ENCODE results near the gene RPS29. TPM values are rescaled to one million over a fixed set of nuclear protein-coding genes. Genes with fewer than 3 reads are reported as not detected.
"Not testable (repeated sequence)": the region's sequence is repeated elsewhere in the genome, so short reads cannot be mapped to it uniquely, and the experiment has no call there.

The RPS29 gene
- total RNA-seq, 2 donors from 2014 or later, result 895 to 1,080 TPM

GRCh38 chr14:49607583-49607982, 21.4 kb upstream of the RPS29 start:
- intact Hi-C loops (cut with DNase I), result no loop called here
- no peak for ATAC-seq

DNA sequence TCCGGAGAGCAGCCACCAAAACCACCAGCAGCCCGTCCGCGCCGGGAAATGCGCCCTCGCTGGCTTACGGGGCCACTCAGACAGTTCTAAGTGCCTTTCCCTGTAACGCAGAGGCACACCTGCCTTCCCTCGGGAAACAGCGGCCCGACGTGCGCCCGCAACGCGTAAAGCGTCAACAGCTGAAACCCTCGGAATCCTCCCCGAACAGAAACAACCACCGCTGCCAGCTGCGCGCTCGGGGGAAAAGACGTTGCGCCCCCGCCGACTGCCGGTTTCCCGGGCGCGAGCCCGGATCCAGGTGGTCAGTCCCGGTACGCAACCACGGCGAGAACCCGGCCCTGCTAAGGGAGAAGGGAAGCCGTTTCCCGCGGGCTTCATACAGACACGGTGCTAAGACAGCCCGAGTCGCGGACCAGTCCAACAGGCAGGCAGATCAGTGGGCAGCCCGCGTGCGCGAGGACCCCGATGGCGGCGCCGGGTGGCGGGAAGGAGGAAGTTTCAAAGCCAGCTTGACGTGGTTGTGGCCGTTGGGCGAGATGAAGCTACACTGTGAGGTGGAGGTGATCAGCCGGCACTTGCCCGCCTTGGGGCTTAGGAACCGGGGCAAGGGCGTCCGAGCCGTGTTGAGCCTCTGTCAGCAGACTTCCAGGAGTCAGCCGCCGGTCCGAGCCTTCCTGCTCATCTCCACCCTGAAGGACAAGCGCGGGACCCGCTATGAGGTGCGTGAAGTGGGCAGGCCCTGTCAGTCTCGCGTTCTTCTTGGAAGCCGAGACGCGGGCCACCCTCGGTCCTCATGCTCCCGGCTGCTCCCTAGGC, 12.5 kb upstream of the RPS29 start, which contains the start of gene LRR1:
Gene LRR1 (plus strand): TSS at position 456 of the 816 bp plus-strand sequence. CDS start 81 bp downstream, at position 537.
- intact Hi-C loops (cut with DNase I), result no loop called here
- ATAC-seq (peak; percentile 90), DNase-seq (peak; percentile 89)

More at GRCh38 chr14:49607583-49607982, 21.4 kb upstream of the RPS29 start:
- no peak for DNase-seq

DNA sequence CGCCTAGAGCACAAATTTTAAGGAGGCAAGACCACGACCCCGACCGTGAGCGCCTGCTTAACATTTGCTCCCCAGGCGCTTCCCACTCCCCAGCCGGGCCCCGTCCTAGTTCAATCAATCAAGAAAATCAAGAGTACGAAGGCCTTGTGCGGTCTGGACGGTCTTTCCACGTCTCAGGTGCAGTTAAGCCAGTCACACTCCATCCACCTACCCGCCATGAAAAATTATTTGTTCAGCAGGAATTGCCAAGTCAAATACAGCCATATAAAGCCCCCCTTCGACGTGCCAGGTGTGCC, 12.0 kb upstream of the RPS29 start:
- DNase-seq, result no peak
- intact Hi-C loops (cut with DNase I), result no loop called here
- ATAC-seq, result peak; percentile 36 to 38

GRCh38 chr14:49594347-49595091, 8.3 kb upstream of the RPS29 start:
- intact Hi-C loops (cut with DNase I), result no loop called here
- DNase-seq (no peak), ATAC-seq (peak; percentile 16 to 18)

DNA sequence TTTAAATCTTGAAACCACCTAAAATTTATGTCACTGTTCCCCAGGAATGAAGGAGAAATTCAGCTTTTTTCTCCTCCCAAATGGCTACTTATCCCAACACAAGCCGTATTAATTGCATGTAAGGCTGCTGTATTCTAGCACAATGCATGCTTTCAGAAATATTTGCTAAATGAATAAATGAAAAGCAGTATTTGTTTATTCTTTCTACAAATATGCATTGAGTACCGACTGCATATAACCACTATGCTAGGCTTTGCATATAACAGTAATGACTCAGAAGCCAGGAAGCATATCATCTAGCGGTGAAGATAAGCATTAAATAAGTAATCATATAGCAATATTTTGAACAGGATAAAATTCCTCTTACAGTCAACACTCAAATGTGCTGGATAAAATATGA, 6.8 kb upstream of the RPS29 start:
- no peak for ATAC-seq
- intact Hi-C loops (cut with DNase I), result no loop called here
- DNase-seq, result no peak

DNA sequence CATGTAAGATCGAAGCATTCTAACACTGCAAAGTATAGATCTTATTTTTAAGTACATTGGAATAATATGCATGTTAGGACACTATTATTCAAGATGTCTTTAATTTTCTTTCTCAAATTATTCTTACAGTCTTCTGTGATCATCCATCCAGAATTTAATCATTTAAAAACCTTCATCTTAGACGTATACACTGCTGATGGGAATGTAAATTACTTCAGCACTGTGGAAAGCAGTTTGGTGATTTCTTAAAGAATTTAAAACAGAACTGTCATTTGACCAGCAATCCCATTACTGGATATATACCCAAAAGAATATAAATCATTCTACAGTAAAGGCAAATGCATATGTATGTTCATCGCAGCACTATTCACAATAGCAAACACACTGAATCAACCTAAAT, 3.2 kb upstream of the RPS29 start:
- DNase-seq, result no peak
- ATAC-seq, result no peak
- intact Hi-C loops (cut with DNase I), result no loop called here

DNA sequence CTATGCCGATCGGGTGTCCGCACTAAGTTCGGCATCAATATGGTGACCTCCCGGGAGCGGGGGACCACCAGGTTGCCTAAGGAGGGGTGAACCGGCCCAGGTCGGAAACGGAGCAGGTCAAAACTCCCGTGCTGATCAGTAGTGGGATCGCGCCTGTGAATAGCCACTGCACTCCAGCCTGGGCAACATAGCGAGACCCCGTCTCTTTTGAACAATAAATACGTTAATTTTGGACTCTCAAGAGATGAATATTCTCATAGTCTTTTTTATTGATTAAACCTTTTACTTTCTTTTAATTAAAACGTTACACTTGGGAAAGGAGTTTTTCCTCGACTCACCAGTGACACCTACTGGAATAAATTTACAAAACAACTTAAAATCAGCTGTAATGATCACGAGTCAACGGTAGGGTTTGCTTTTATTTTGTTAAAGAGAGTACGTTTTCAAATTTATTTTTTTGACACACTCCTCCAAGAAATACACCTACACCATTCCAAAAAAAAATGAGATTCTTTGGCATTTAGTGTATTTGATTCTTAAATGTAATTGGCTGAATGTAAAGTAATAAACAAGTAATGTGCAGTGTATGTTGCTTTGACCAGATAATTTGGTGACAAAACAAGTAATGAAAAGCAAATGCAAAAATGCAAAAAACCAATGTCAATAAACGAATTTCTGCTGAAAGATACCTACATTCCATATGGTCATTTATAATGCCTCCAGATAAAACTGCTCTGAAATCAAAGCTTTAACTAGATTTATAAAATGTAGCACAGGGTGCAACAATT, 687 bp upstream of the RPS29 start:
- intact Hi-C loops (cut with DNase I), result no loop called here
- peak; percentile 18 to 36 for ATAC-seq
- DNase-seq, result no peak

- ATAC-seq; intact Hi-C loops (cut with DNase I); DNase-seq: not testable (repeated sequence)
Observed at GRCh38 chr14:49584981-49585640, 1.1 kb downstream of the RPS29 start.

DNA sequence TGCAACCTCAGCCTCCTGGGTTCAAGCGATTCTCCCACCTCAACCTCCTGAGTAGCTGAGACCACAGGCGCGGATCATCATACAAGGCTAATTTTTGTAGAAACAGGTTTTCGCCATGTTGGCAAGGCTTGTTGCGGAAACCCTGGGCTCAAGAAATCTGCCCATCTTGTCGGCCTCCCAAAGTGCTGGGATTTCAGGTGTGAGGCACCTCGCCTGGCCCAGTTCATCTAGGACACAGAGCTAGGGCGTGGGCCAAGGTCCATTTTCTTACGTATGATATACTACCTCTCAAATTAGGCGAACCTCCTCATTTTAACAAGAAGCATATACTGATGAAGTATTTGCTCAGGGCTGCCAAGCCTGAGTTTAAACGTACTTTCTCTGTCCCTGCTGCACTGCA, 2.1 kb downstream of the RPS29 start:
- intact Hi-C loops (cut with DNase I), result no loop called here
- no peak for ATAC-seq
- DNase-seq, result no peak

DNA sequence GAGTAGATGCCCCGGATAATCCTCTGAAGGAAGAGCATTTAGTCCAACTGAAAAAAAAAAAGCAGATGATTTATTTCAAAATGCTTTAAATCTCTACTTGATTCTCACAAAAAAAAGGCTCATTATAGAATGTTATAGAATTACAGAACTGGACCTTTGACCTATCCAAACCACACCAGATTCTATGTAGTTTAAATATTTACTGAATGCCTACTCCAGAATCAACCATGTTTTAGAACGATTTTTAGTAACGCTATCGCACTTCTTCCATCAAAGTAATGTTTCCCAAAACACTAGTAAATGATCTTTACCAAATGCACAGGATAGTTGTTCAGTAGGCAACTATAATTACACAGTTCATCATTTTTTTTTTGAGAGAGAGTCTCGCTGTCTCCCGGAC, 2.6 kb downstream of the RPS29 start:
- no peak for ATAC-seq
- DNase-seq, result no peak
- intact Hi-C loops (cut with DNase I), result no loop called here

GRCh38 chr14:49582113-49582977, 3.8 kb downstream of the RPS29 start:
- ATAC-seq (no peak), DNase-seq (no peak)
- intact Hi-C loops (cut with DNase I), result no loop called here

DNA sequence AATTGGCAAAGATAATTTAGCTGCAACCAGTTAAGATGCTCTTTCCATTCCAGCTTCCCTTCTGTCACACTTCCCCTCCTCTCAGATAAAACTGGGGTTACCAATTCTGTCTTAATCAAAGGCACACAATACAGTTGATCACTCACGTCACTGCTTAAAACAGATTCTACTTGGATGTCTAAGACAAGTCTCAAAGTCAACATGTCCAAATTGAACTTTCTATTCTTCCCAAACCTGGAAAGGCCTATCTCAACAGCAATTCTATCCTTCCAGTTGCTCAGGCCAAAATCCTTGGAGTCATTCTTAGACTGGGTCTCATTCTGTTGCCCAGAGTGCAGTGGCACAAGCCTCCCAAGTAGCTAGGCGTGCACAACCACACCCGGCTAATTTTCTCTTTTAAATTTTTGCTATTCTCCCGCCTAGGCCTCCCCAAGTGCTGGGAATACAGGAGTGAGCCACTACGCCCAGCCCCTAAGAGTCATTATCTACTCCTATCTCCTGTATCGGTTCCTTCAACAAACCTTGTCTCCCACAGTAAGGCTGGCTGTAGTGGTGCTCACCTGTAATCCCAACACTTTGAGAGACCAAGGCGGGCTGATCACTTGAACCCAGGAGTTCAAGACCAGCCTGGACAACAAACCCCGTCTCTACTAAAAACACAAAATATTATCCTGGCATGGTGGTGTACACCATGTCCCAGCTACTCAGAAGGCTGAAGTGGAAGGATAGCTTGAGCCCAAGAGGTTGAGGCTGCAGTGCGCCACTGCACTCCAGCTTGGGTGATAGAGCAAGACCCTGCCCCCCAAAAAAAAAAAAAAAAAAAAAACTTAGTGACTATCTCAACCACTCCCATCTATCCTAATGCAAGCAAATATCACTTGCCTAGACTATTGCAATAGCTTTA, 4.7 kb downstream of the RPS29 start:
- DNase-seq (no peak), ATAC-seq (no peak)
- intact Hi-C loops (cut with DNase I), result no loop called here

DNA sequence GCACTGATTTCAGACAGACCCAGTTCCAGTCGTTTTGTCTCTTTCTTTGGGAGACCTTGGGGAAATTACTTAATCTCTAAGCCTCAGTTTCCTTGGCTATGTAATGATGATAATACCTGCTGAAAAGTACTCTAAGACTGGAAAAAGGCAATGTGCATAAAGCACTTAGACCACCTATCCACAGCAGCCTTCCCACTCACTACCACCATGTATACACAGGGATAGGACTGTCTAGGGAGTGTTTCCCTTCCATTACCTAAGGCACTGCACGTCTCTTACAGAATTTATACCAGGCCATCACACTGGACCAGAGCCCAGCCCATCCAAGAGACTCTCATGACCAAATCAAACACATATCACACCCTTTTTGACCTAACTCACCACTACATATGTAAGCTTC, 6.3 kb downstream of the RPS29 start:
- ATAC-seq (no peak), DNase-seq (no peak)
- intact Hi-C loops (cut with DNase I), result no loop called here

- no peak for DNase-seq
- intact Hi-C loops (cut with DNase I), result no loop called here
- ATAC-seq, result no peak
Observed at GRCh38 chr14:49578141-49578540, 8.0 kb downstream of the RPS29 start.

- intact Hi-C loops (cut with DNase I), result no loop called here
- ATAC-seq, result no peak
- DNase-seq, result no peak
Observed at GRCh38 chr14:49574038-49574437, 12.1 kb downstream of the RPS29 start.

GRCh38 chr14:49569281-49569680, 16.9 kb downstream of the RPS29 start:
- intact Hi-C loops (cut with DNase I), result no loop called here
- DNase-seq (no peak), ATAC-seq (no peak)

- intact Hi-C loops (cut with DNase I), result no loop called here
- no peak for ATAC-seq
- no peak for DNase-seq
Observed at GRCh38 chr14:49566714-49567113, 19.5 kb downstream of the RPS29 start.
